K562 (cell line): Measurements from ENCODE around the gene SMG5. TPM values are rescaled to one million over a fixed set of nuclear protein-coding genes. Genes with fewer than 3 reads are reported as not detected.

Experiments
- FOSL1 ChIP-seq: fragments of 200-800 bp; sonication (Bioruptor generic); conservative IDR thresholded peaks from 2 replicates; pipeline ENCODE4 v1.6.1; 2016; ENCODE audit warnings: missing genetic modification characterization, missing compliant biosample characterization
- HMBOX1 ChIP-seq: sonication (generic); IDR thresholded peaks from 2 replicates; pipeline ENCODE4 v1.6.1; 2016
- LARP7 ChIP-seq: fragments of 450-650 bp; IDR thresholded peaks from 2 replicates; pipeline ENCODE4 v1.6.1; 2016
- MAX ChIP-seq: sonication (generic); formaldehyde crosslinking; IDR thresholded peaks from 2 replicates; pipeline ENCODE4 v1.9.0; 2022; ENCODE audit warnings: mild to moderate bottlenecking, missing genetic modification reagents
- MAZ ChIP-seq, 2 experiments: fragments of 450-650 bp in 1 of 2; sonication (generic) in 1 of 2; formaldehyde crosslinking; IDR thresholded peaks in 1 of 2; conservative IDR thresholded peaks in 1 of 2; 2 replicates each; pipeline versions ENCODE4 v1.4.0 to v1.5.0; 2020; ENCODE audit warnings: mild to moderate bottlenecking in 1 of 2, missing genetic modification reagents in 1 of 2
- MBD2 ChIP-seq: sonication (generic); IDR thresholded peaks from 2 replicates; pipeline ENCODE4 v1.6.1; 2016; ENCODE audit warnings: low read depth, borderline replicate concordance
- NR2F6 ChIP-seq: fragments of 450-650 bp; formaldehyde crosslinking; IDR thresholded peaks from 2 replicates; pipeline ENCODE4 v1.4.0; 2020; ENCODE audit warnings: mild to moderate bottlenecking
- PML ChIP-seq: IDR thresholded peaks from 2 replicates; pipeline ENCODE4 v1.6.1; 2012; ENCODE audit warnings: low read length, inconsistent platforms
- TFE3 ChIP-seq: fragments of 450-650 bp; formaldehyde crosslinking; IDR thresholded peaks from 2 replicates; pipeline ENCODE4 v1.4.0; 2020; ENCODE audit warnings: mild to moderate bottlenecking, mixed read lengths
- ZNF41 ChIP-seq: fragments of 250-450 bp; sonication (Bioruptor Pico); conservative IDR thresholded peaks from 2 replicates; pipeline ENCODE4 v1.4.0; 2020; ENCODE audit warnings: mild to moderate bottlenecking
- ZNF79 ChIP-seq: fragments of 250-450 bp; sonication (Bioruptor Pico); IDR thresholded peaks from 2 replicates; pipeline ENCODE4 v1.4.0; 2020; ENCODE audit warnings: low read depth, mild to moderate bottlenecking, moderate library complexity
- polyA plus RNA-seq, 8 experiments: library from polyadenylated mRNA; depleted of rRNA in 4 of 8; stranded (reverse) in 5 of 8; unstranded in 3 of 8; fragments of >200 nt; fragmentation: Nextera tagmentation in 2 of 8; fragmentation: Illumina TruSeq in 1 of 8; extraction: Ambion mirVana in 2 of 8; extraction: Trizol in 1 of 8; gene quantifications; 2 replicates each; pipeline versions ENCODE4 v1.2.1 to v1.2.3, GENCODE V29; 2011 to 2014; ENCODE audit warnings: inconsistent platforms in 1 of 8, missing spikeins in 1 of 8
- total RNA-seq, 7 experiments: library from RNA; depleted of rRNA in 6 of 7; stranded (reverse); fragments of >200 nt in 6 of 7; fragmentation: Illumina TruSeq in 2 of 7; extraction: Trizol in 2 of 7; gene quantifications; 2 replicates each; pipeline versions ENCODE4 v1.2.1 to v1.2.3, GENCODE V29; 2011 to 2021; ENCODE audit warnings: low replicate concordance in 1 of 7
- TF ChIP-seq, protein P1 (sequence below): fragments of 200-600 bp; sonication (generic); IDR thresholded peaks from one replicate; pipeline ENCODE4 v1.6.1; 2012; ENCODE audit warnings: mild to moderate bottlenecking, low read depth, low read length, inconsistent platforms

Gene SMG5
- total and polyA plus RNA-seq, 9 of the 15 experiments (the other 6 are each of a cell fraction or from before 2014, with no cell fraction given) = 1.4 to 85.9 (median 53.0) TPM

- TF ChIP-seq HMBOX1 (peak; percentile 13; the same call in 1 of the 2 replicates), FOSL1 (tag) (peak; percentile 31; the same call in 1 of the 2 replicates), PML (peak; percentile 91), ZNF41 (CRISPR knock-in tag) (0 out of 2 replicates have a peak, but pooled peaks have one; percentile 12), ZNF79 (CRISPR knock-in tag) (0 out of 2 replicates have a peak, but pooled peaks have one; percentile 21), MAZ (CRISPR knock-in tag; conservative IDR thresholded peaks at IDR 0.05 in 1 of 2, IDR thresholded peaks at IDR 0.05 in 1 of 2) (peak; percentile 53 to 56; a peak in 1 of 4 replicates), NR2F6 (CRISPR knock-in tag) (no peak), LARP7 (no peak), MAX (peak; percentile 69), MBD2 (peak; percentile 96), TFE3 (no peak)
- TF ChIP-seq, protein P1, sequence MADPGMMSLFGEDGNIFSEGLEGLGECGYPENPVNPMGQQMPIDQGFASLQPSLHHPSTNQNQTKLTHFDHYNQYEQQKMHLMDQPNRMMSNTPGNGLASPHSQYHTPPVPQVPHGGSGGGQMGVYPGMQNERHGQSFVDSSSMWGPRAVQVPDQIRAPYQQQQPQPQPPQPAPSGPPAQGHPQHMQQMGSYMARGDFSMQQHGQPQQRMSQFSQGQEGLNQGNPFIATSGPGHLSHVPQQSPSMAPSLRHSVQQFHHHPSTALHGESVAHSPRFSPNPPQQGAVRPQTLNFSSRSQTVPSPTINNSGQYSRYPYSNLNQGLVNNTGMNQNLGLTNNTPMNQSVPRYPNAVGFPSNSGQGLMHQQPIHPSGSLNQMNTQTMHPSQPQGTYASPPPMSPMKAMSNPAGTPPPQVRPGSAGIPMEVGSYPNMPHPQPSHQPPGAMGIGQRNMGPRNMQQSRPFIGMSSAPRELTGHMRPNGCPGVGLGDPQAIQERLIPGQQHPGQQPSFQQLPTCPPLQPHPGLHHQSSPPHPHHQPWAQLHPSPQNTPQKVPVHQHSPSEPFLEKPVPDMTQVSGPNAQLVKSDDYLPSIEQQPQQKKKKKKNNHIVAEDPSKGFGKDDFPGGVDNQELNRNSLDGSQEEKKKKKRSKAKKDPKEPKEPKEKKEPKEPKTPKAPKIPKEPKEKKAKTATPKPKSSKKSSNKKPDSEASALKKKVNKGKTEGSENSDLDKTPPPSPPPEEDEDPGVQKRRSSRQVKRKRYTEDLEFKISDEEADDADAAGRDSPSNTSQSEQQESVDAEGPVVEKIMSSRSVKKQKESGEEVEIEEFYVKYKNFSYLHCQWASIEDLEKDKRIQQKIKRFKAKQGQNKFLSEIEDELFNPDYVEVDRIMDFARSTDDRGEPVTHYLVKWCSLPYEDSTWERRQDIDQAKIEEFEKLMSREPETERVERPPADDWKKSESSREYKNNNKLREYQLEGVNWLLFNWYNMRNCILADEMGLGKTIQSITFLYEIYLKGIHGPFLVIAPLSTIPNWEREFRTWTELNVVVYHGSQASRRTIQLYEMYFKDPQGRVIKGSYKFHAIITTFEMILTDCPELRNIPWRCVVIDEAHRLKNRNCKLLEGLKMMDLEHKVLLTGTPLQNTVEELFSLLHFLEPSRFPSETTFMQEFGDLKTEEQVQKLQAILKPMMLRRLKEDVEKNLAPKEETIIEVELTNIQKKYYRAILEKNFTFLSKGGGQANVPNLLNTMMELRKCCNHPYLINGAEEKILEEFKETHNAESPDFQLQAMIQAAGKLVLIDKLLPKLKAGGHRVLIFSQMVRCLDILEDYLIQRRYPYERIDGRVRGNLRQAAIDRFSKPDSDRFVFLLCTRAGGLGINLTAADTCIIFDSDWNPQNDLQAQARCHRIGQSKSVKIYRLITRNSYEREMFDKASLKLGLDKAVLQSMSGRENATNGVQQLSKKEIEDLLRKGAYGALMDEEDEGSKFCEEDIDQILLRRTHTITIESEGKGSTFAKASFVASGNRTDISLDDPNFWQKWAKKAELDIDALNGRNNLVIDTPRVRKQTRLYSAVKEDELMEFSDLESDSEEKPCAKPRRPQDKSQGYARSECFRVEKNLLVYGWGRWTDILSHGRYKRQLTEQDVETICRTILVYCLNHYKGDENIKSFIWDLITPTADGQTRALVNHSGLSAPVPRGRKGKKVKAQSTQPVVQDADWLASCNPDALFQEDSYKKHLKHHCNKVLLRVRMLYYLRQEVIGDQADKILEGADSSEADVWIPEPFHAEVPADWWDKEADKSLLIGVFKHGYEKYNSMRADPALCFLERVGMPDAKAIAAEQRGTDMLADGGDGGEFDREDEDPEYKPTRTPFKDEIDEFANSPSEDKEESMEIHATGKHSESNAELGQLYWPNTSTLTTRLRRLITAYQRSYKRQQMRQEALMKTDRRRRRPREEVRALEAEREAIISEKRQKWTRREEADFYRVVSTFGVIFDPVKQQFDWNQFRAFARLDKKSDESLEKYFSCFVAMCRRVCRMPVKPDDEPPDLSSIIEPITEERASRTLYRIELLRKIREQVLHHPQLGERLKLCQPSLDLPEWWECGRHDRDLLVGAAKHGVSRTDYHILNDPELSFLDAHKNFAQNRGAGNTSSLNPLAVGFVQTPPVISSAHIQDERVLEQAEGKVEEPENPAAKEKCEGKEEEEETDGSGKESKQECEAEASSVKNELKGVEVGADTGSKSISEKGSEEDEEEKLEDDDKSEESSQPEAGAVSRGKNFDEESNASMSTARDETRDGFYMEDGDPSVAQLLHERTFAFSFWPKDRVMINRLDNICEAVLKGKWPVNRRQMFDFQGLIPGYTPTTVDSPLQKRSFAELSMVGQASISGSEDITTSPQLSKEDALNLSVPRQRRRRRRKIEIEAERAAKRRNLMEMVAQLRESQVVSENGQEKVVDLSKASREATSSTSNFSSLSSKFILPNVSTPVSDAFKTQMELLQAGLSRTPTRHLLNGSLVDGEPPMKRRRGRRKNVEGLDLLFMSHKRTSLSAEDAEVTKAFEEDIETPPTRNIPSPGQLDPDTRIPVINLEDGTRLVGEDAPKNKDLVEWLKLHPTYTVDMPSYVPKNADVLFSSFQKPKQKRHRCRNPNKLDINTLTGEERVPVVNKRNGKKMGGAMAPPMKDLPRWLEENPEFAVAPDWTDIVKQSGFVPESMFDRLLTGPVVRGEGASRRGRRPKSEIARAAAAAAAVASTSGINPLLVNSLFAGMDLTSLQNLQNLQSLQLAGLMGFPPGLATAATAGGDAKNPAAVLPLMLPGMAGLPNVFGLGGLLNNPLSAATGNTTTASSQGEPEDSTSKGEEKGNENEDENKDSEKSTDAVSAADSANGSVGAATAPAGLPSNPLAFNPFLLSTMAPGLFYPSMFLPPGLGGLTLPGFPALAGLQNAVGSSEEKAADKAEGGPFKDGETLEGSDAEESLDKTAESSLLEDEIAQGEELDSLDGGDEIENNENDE = no peak
Measured at GRCh38 chr1:156212833-156213643, 69.6 kb downstream of the SMG5 start, which contains the start of gene PMF1 (continued).
